Left lung (tissue), 10 donors: Measurements from ENCODE around the gene CEP350. TPM values are rescaled to one million over a fixed set of nuclear protein-coding genes. Genes with fewer than 3 reads are reported as not detected.

Source experiments
- ATAC-seq: fragments of 200-7000 bp; cut with Tn5 transposase; one replicate; pipeline ENCODE4 v1.9.1; 2020; ENCODE audit warnings: moderate library complexity
- DNase-seq, 4 donors: peaks; one replicate each; pipeline ENCODE4 v3.0.0-alpha.2; 2013 to 2020
- H3K27ac ChIP-seq, 2 donors: fragments of 200-600 bp; sonication (generic) in 1 of 2; one replicate each; pipeline versions ENCODE4 v1.5.0 to v1.8.0; 2020 to 2021
- H3K27me3 ChIP-seq, 2 donors: fragments of 200-600 bp; sonication (generic) in 1 of 2; one replicate each; pipeline versions ENCODE4 v1.5.0 to v1.8.0; 2020 to 2021
- H3K36me3 ChIP-seq, 2 donors: fragments of 200-600 bp; sonication (generic) in 1 of 2; one replicate each; pipeline versions ENCODE4 v1.5.0 to v1.8.0; 2020 to 2021
- H3K4me1 ChIP-seq, 2 donors: fragments of 200-600 bp; one replicate each; pipeline ENCODE4 v1.8.0; 2021
- H3K4me3 ChIP-seq, 2 donors: fragments of 200-600 bp; sonication (generic) in 1 of 2; one replicate each; pipeline versions ENCODE4 v1.5.0 to v1.8.0; 2020 to 2021; ENCODE audit warnings: mild to moderate bottlenecking in 1 of 2
- H3K9me3 ChIP-seq, 2 donors: fragments of 200-600 bp; sonication (generic) in 1 of 2; one replicate each; pipeline versions ENCODE4 v1.5.0 to v1.8.0; 2020 to 2021
- CTCF ChIP-seq, 2 donors: fragments of 200-600 bp; sonication (generic) in 1 of 2; IDR thresholded peaks; one replicate each; pipeline versions ENCODE4 v1.5.0 to v1.8.0; 2021; ENCODE audit warnings: antibody characterized with exemption in 2 of 2
- intact Hi-C, 2 donors: fragments of 100-400 bp; cut with DNase I; formaldehyde crosslinking; loops; one replicate each; pipeline versions ENCODE4 v1.11.2 to v1.14.2; 2022
- polyA plus RNA-seq, 6 donors: library from polyadenylated mRNA; unstranded; fragments of 120-200 nt; gene quantifications; one replicate each; pipeline ENCODE4 v1.2.1, GENCODE V29; 2013; ENCODE audit not compliant: insufficient read length in 6 of 6
- total RNA-seq, 2 donors: library from RNA; stranded (reverse); fragmentation: NEBNext Ultra II Directional; extraction: Animal tissue kit (Norgen Biotek cat#: 25700); gene quantifications; one replicate each; pipeline ENCODE4 v1.2.1, GENCODE V29; 2021
- donor health status: DM: no; HTN: yes; CAD: no.
- donor health status: DM: no; HTN: no; CAD: no.

CEP350 gene
- total and polyA plus RNA-seq, 8 donors = 26.8 to 53.5 (median 35.9) TPM

DNA sequence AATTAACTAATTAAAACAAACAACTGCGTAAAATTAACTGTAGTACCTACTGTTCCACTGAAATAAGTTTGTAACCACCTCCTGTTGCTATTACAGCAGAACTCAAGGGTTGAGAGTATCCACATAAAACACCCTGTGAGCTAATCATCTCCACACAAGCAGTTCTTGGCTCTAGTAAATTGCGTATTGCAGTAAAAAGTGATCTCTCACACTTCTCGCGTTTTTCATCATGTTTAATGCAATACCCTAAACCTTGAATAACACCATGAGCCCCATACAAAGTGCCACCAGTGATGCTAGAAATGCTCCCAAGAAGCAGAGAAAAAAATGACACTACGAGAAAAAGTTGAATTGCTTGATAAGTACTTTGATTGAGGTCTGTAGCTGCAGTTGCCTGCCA is 29.3 kb upstream of the CEP350 start:
- Histone ChIP-seq H3K36me3 (peaks cover 0 to 21% of the 10 kb centered on the region in 2 donors), H3K4me1 (peaks cover 0 to 6% of the 10 kb centered on the region in 2 donors), H3K4me3 (no peak overlapping the region), H3K27me3 (no peaks in the 10 kb centered on the region), H3K9me3 (no peaks in the 10 kb centered on the region), H3K27ac (no peak overlapping the region)
- no peak for ATAC-seq
- intact Hi-C loops = no loop called here
- no peak for TF ChIP-seq CTCF (IDR thresholded peaks at IDR 0.05)
- no peak for DNase-seq

- peaks cover 0 to 12% of the 10 kb centered on the region in 2 donors for H3K36me3 ChIP-seq
- H3K4me3 ChIP-seq = no peak overlapping the region
- DNase-seq (no peak), ATAC-seq (peak; percentile 80)
- intact Hi-C loops = no loop called here
- H3K27ac ChIP-seq = no peak overlapping the region
- H3K27me3 ChIP-seq = no peaks in the 10 kb centered on the region
- no peaks in the 10 kb centered on the region for H3K9me3 ChIP-seq
- TF ChIP-seq CTCF (IDR thresholded peaks at IDR 0.05) = no peak
- peaks cover 0 to 6% of the 10 kb centered on the region in 2 donors for H3K4me1 ChIP-seq
Measured at GRCh38 chr1:179925922-179926849, 28.4 kb upstream of the CEP350 start.

- peaks cover 0 to 6% of the 10 kb centered on the region in 2 donors for H3K4me1 ChIP-seq
- TF ChIP-seq CTCF (IDR thresholded peaks at IDR 0.05) = no peak
- no peaks in the 10 kb centered on the region for H3K9me3 ChIP-seq
- ATAC-seq (no peak), DNase-seq (no peak)
- peaks cover 0 to 5% of the 10 kb centered on the region in 2 donors for H3K36me3 ChIP-seq
- no peaks in the 10 kb centered on the region for H3K27me3 ChIP-seq
- no peak overlapping the region for H3K27ac ChIP-seq
- H3K4me3 ChIP-seq = no peak overlapping the region
- intact Hi-C loops = no loop called here
Measured at GRCh38 chr1:179926850-179927205, 27.8 kb upstream of the CEP350 start.

GRCh38 chr1:179929955-179930798 is 24.4 kb upstream of the CEP350 start:
- ATAC-seq (no peak), DNase-seq (no peak)
- H3K4me1 ChIP-seq = peaks cover 0 to 6% of the 10 kb centered on the region in 2 donors
- intact Hi-C loops = no loop called here
- H3K9me3 ChIP-seq = no peaks in the 10 kb centered on the region
- no peaks in the 10 kb centered on the region for H3K36me3 ChIP-seq
- no peak for TF ChIP-seq CTCF (IDR thresholded peaks at IDR 0.05)
- H3K4me3 ChIP-seq = no peak overlapping the region
- no peak overlapping the region for H3K27ac ChIP-seq
- H3K27me3 ChIP-seq = no peaks in the 10 kb centered on the region

DNA sequence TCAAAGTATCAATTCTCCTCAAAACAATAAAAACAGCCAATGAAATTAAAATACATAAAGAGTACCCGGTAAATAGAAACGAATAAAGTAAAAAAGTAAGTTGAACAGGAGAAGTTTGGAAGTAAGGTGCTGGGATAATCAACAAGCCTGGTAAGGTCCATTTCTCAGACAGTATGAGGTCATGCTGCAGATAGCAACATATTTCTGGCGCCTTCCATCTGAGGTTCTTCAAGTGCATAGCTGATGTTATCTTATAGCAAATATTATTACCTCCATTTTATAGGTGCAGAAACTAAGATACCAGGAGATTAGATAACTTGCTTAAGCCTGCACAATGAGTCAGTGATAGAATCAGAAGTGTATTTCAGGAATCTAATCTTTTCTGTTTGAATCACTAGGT is 23.7 kb upstream of the CEP350 start:
- ATAC-seq = no peak
- H3K27ac ChIP-seq = no peak overlapping the region
- intact Hi-C loops = no loop called here

More for the DNA sequence above, 23.7 kb upstream of the CEP350 start:
- no peak overlapping the region for H3K4me3 ChIP-seq
- TF ChIP-seq CTCF (IDR thresholded peaks at IDR 0.05) = no peak
- DNase-seq = no peak
- no peaks in the 10 kb centered on the region for H3K9me3 ChIP-seq
- H3K27me3 ChIP-seq = no peaks in the 10 kb centered on the region
- peaks cover 0 to 6% of the 10 kb centered on the region in 2 donors for H3K4me1 ChIP-seq
- H3K36me3 ChIP-seq = no peaks in the 10 kb centered on the region
